H1 (cell line): ENCODE data around the gene RNF26. TPM values are rescaled to one million over a fixed set of nuclear protein-coding genes. Genes with fewer than 3 reads are reported as not detected.

ENCODE experiments used
- PHF8 ChIP-seq: fragments of 200-600 bp; sonication (generic); conservative IDR thresholded peaks from 2 replicates; pipeline ENCODE4 v1.7.1; 2012; ENCODE audit warnings: low read depth, mild to moderate bottlenecking, inconsistent platforms, low read length, moderate library complexity
- polyA plus RNA-seq, 7 experiments: library from polyadenylated mRNA; depleted of rRNA in 3 of 7; stranded (reverse) in 5 of 7; unstranded in 2 of 7; fragments of >200 nt in 5 of 7; fragments of 200-250 nt in 2 of 7; gene quantifications; 1 replicate in 5 of 7; 2 replicates in 1 of 7; 4 replicates in 1 of 7; pipeline versions ENCODE4 v1.2.1 to v1.2.3, GENCODE V29; 2011 to 2013; ENCODE audit warnings: missing spikeins in 2 of 7, mixed read lengths in 2 of 7
- total RNA-seq: library from RNA; stranded (reverse); fragmentation: NEBNext Ultra II Directional; extraction: Animal tissue kit (Norgen Biotek cat#: 25700); gene quantifications from 2 replicates; pipeline ENCODE4 v1.2.1, GENCODE V29; 2021
- TF ChIP-seq, protein P1 (sequence below): IDR thresholded peaks from 2 replicates; pipeline ENCODE4 v1.6.1; 2012; ENCODE audit warnings: low read length, inconsistent platforms

The RNF26 gene
- total and polyA plus RNA-seq, 2 of the 8 experiments (the other 6 are each of a cell fraction or from before 2014, with no cell fraction given), result 82.7 to 84.0 TPM

DNA sequence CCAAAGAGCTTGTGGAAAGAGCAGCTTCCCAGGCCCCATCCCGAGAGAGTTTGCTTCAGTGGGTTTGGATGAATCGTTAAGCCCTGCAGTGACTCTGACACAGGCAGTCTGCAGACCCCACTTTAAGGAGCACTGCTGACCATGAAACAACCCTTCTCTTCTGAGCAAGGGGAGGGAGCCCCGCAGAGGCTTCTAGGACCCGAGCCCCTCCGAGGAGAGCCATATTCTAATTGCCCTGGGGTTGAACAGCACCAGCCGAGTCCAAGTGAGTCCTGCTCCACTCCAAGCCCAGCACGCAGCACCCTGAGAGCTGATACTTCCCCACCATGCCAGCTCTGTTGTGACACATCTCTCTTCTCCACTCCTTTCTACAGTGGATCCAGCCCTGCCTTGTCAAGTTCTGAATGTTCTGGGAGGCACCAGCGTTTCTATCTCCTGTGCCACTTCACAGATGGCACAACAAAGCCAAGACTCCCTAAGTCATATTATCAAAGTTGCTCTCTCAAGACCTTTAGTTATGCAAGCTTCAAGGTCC is 36.8 kb downstream of the RNF26 start (continued):
- TF ChIP-seq, protein P1, sequence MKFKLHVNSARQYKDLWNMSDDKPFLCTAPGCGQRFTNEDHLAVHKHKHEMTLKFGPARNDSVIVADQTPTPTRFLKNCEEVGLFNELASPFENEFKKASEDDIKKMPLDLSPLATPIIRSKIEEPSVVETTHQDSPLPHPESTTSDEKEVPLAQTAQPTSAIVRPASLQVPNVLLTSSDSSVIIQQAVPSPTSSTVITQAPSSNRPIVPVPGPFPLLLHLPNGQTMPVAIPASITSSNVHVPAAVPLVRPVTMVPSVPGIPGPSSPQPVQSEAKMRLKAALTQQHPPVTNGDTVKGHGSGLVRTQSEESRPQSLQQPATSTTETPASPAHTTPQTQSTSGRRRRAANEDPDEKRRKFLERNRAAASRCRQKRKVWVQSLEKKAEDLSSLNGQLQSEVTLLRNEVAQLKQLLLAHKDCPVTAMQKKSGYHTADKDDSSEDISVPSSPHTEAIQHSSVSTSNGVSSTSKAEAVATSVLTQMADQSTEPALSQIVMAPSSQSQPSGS, result no peak
- TF ChIP-seq PHF8, result no peak
